Measurements from ENCODE around the gene PGAP2. TPM values are rescaled to one million over a fixed set of nuclear protein-coding genes. Genes with fewer than 3 reads are reported as not detected.

PGAP2 gene
- total and polyA plus RNA-seq, 10 of the 15 experiments (the other 5 are each of a cell fraction or from before 2014, with no cell fraction given) = 12.3 to 37.4 (median 31.9) TPM

GRCh38 chr11:3841426-3842350 is 33.3 kb downstream of the PGAP2 start (continued):
- TF ChIP-seq ETV6 (conservative IDR thresholded peaks at IDR 0.05 in 1 of 2, IDR thresholded peaks at IDR 0.05 in 1 of 2; ENCODE audit: borderline replicate concordance in 1 of 2, low read depth in 1 of 2) (no peak), CREB1 (IDR thresholded peaks at IDR 0.05; ENCODE audit: low read depth) (peak; percentile 78), MAX (IDR thresholded peaks at IDR 0.05; ENCODE audit: low read depth, low read length) (peak; percentile 94), ZNF384 (IDR thresholded peaks at IDR 0.05; ENCODE audit: borderline replicate concordance, low read depth, low read length) (no peak), BACH1 (IDR thresholded peaks at IDR 0.05; ENCODE audit: borderline replicate concordance) (peak; percentile 87; the same call in 1 of the 2 replicates), YY1 (IDR thresholded peaks at IDR 0.05; ENCODE audit: low read depth, low read length) (peak; percentile 76; the same call in 1 of the 2 replicates), ZZZ3 (IDR thresholded peaks at IDR 0.05; ENCODE audit: control insufficient read depth, insufficient read length, low read depth) (no peak), EED (IDR thresholded peaks at IDR 0.05; ENCODE audit: low read depth) (peak; percentile 38; the same call in 1 of the 2 replicates), MTA3 (IDR thresholded peaks at IDR 0.05; ENCODE audit: borderline replicate concordance, low read length) (0 out of 2 replicates have a peak, but pooled peaks have one; percentile 22), CBFB (IDR thresholded peaks at IDR 0.05; ENCODE audit: low read depth) (no peak; the same call in 1 of the 2 replicates), SMC3 (IDR thresholded peaks at IDR 0.05; ENCODE audit: borderline replicate concordance, low read length) (peak; percentile 76; the same call in 1 of the 2 replicates), JUND (IDR thresholded peaks at IDR 0.05; ENCODE audit: low read depth, low read length) (no peak), SIX5 (IDR thresholded peaks at IDR 0.05; ENCODE audit: low read depth, low read length, severe bottlenecking) (no peak), GABPA (IDR thresholded peaks at IDR 0.05; ENCODE audit: low read depth) (no peak), SREBF1 (IDR thresholded peaks at IDR 0.05; ENCODE audit: low read length) (no peak), E2F8 (IDR thresholded peaks at IDR 0.05; ENCODE audit: low read depth, partially characterized antibody) (no peak), TCF7 (IDR thresholded peaks at IDR 0.05; ENCODE audit: borderline replicate concordance) (no peak), MLLT1 (IDR thresholded peaks at IDR 0.05) (peak; percentile 86), BCLAF1 (IDR thresholded peaks at IDR 0.05) (no peak), SMARCA5 (IDR thresholded peaks at IDR 0.05) (peak; percentile 97), HCFC1 (IDR thresholded peaks at IDR 0.05; ENCODE audit: low read length) (no peak), SREBF2 (IDR thresholded peaks at IDR 0.05; ENCODE audit: low read length) (no peak)

Measured in GM12878 (cell line).